HT1080 (cell line): ENCODE results near the gene TNIK. TPM values are rescaled to one million over a fixed set of nuclear protein-coding genes. Genes with fewer than 3 reads are reported as not detected.
A peak's percentile ranks its signal among the peaks of the same experiment; 100 is the strongest.

ENCODE experiments used
- DNase-seq: peaks from one replicate; pipeline ENCODE4 v3.0.0-alpha.2; 2015; ENCODE audit warnings: low read depth
- polyA plus RNA-seq, 2 experiments: library from polyadenylated mRNA; depleted of rRNA; stranded (reverse); fragments of >200 nt; gene quantifications; 2 replicates each; pipeline ENCODE4 v1.2.3, GENCODE V29; 2015
- total RNA-seq: library from RNA; depleted of rRNA; stranded (reverse); fragments of >200 nt; shearing (Covaris generic); gene quantifications from 2 replicates; pipeline ENCODE4 v1.2.3, GENCODE V29; 2014; rRNA removed

The TNIK gene
- total RNA-seq, result 12.3 and 16.1 TPM in 2 replicates
- 3.7 and 4.2 TPM in 2 replicates for polyA plus RNA-seq (2015; cell fraction: cytosol; rRNA removed)
- 11.5 and 12.9 TPM in 2 replicates for polyA plus RNA-seq (2015; cell fraction: nucleus; rRNA removed)

DNA sequence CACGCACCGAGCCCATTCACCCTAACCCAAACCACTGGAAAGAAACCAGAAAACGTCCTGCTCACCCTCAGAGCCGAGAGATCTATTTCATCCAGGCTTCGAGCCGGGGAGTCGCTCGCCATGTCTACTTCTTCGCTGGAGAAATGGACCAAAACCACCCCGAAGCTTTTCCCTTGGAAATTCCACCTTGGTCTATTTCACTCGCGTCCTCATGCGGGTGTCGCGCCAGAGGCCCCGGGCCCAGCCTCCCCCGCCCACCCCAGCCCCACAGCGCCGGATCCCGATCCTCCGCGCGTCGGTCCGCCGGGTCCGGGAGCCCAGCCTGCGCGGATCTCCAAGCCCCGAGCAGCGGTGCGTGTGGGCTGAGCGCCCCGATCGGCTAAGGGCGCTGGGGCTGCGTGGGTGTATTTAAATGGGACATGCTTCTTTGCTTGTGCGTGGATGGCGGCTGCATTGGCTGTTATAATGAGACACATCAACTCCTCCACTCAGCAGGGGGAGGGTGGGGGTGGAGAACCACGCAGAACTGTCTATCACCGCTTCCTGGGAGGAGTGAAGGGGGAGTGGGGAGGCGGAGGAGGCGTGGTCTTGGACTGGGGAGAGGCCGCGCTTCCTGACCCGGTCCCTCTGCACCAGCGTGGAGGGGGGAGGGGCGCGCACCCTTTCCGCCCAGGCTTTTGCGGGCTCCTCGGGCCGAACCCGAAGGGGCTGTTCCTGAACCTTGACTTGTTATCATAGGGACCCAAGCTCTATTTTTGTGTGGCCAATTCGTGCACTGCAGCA is at the start of gene TNIK:
TSS of gene TNIK (minus strand) at position 464 of the 783 bp plus-strand sequence. CDS start at position 122, 342 bp downstream.
- DNase-seq, result peak; percentile 96

DNA sequence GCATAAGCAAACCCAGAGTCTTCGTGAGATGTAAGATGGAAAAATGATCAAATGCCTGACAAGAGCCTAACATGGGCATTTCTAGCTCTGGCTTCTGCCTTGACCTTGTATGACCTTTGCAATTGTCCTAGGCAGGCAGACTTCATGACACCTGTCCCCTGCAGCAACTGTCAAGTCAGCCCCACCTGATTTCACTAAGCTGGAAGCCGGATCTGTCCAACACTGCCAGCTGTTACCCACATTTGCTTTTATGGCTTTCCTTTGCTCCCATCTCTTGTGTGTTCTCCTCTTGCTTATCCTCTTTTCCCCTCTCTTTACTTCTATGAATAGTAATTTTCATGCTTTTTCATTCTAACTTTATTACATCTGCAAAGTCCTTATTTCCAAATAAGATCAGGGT is 48.5 kb upstream of the TNIK start:
- DNase-seq, result no peak

- DNase-seq, result no peak
These were observed 48.0 kb upstream of the TNIK start for GRCh38 chr3:171508206-171508605.

- no peak for DNase-seq
These were observed 46.6 kb upstream of the TNIK start for GRCh38 chr3:171506743-171507319.

GRCh38 chr3:171505822-171506333 is 45.7 kb upstream of the TNIK start:
- no peak for DNase-seq

DNA sequence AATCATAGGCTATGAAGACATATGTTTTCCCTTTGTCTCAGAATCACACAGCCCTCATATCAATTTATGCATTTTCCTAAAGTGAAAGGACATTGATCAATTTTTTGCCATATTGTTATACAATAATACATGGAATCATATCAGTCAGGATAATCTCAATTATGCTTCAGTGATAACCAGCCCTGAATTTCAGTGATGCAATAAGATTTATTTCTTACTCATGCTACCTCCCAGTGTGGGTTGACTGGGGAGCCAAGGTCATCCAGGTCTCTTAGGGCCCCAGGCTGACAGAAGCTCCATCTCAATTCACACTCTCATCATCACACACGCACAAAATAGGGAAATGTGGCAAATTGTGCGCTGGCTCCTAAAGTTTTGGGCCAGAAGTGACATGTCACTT is 44.2 kb upstream of the TNIK start:
- no peak for DNase-seq

GRCh38 chr3:171503817-171504216 is 43.6 kb upstream of the TNIK start:
- no peak for DNase-seq

GRCh38 chr3:171498921-171499320 is 38.7 kb upstream of the TNIK start:
- no peak for DNase-seq

GRCh38 chr3:171497468-171497867 is 37.3 kb upstream of the TNIK start:
- DNase-seq, result no peak

DNA sequence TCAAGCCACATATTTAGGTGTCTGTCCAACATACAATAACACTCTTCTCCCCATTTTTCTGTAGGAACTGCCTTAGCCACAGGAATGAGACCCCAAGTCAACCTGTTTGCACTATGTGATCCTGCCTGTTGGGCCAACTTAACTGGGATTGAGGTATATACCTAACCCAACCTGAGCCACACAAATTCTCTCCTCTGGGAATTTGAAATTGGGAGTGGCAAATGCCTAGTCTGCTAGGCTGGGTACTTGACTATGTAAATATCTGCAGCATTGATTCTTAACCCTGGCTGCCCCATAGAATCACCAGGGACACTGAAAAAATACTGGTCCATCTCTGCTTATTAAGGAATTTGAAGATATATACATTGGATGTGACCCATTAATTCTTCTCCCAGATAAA is 35.2 kb upstream of the TNIK start:
- DNase-seq, result no peak

DNA sequence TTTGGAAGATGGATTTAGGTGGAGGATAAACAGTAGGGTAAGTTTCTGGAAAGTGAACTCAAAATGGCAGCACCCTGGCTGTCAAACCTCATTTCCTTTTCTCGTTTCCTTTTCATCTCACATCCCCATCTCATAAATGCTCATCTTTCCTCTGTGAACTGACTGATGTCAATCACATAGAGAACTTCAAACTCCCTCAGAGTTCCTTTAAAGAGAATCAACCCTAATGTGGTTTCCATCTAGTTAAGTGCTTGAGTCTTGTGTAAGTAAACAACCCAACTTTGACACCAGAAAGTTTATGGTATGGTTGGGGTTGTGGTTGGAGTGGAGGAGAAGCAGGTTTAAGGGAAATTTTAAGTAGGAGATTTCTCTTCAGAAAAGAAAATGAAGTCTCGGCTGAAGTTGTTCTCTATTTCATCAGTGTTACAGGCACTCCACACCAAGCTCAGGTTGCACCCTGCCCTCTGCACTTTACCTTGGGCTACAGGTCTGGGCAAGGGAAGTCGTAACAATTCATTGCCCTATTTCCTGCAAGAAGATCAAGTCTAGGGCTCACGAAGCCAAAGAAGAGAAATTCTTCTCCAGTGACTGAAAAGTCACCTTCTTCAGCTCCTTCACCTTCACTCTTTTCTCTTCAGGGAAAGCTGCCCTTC is 34.4 kb upstream of the TNIK start:
- DNase-seq, result no peak

DNA sequence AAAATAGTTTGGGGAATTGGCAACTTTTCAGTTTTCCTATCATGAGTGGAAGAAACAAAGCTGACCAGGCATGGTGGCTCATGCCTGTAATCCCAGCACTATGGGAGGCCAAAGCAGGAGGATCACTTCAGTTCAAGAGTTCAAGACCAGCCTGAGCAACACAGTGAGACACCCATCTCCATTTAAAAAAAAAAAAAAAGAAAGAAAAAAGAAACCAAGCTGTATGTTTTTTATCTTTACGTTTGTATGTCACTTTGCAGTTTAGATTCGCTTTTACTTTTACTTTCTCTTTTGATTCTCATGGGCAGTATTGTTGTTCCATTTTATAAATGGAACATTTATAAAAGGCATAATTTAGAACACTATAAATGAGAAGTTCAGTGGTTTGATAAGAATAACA is 31.2 kb upstream of the TNIK start:
- DNase-seq, result peak; percentile 17

- DNase-seq, result no peak
These were observed 30.7 kb upstream of the TNIK start for GRCh38 chr3:171490901-171491300.

GRCh38 chr3:171489348-171489747 is 29.1 kb upstream of the TNIK start:
- DNase-seq, result no peak

GRCh38 chr3:171488479-171488878 is 28.3 kb upstream of the TNIK start:
- DNase-seq, result no peak

GRCh38 chr3:171487382-171487781 is 27.2 kb upstream of the TNIK start:
- no peak for DNase-seq

- DNase-seq, result no peak
These were observed 25.1 kb upstream of the TNIK start for GRCh38 chr3:171485338-171485737.

DNA sequence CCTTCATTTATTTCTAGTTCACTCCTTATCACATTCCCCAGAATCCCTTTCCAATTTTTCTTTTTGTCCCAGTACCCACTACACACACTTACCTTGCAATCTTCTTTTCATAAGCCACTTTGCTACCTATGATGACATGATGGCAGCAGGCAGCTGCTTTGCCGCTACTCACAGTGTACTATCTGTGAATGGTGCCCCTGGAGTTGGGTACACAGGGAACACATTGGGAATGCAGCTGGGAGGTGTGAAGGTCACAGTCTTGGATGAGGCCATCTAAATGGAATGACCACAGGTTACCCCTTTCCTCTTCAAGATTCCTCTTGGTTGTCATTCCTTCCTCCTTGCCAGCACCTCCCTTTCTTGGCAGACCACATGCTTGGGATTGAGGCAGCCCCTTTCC is 20.8 kb upstream of the TNIK start:
- no peak for DNase-seq

DNA sequence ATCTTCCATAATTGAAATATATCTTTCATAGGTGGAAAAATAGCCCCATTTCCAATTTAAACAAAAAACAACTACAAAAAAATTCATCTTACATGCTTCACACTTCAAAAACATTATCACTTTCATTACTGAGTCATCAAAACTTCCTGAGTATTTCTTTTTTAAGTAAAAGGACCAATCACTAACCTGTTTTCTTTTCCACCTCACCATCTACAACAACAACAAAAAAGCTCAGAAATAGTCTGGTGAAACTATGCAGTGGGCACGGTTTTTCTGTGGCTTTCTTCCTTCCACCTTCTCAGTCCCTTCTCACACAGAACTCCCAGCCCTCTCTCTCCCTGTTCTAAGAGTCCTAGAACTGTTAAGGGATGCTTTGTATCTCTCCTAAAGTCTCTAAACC is 20.3 kb upstream of the TNIK start:
- DNase-seq, result peak; percentile 22

DNA sequence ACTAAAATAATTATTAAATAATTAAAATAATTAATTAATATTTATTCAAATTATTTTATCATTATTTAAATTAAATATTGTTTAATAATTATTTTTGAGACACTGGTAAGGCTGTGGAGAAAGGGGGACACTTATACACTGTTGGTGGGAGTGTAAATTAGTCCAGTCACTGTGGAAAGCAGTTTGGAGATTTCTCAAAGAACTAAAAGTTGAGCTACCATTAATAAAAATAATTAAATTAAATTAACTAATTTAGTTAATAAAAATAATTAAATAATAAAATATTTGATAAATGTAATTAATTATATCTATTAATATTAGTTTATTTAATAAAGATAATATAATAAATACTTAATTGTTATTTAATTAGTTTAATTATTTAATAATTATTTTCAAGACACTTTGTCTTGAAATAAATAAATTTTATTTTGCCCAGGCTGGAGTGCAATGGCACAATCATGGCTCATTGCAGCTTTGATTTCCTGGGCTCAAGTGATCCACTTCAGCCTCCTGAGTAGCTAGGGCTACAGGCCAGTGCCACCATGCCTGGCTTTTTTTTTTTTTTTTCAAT is 16.4 kb upstream of the TNIK start:
- DNase-seq, result no peak

- DNase-seq, result no peak
These were observed 12.3 kb upstream of the TNIK start for GRCh38 chr3:171472552-171472951.

GRCh38 chr3:171470714-171471227 is 10.6 kb upstream of the TNIK start:
- no peak for DNase-seq
